ENCODE data around the gene PCDH17. TPM values are rescaled to one million over a fixed set of nuclear protein-coding genes. Genes with fewer than 3 reads are reported as not detected.

Gene PCDH17
- total and polyA plus RNA-seq, 10 donors = 2.7 to 240 (median 178) TPM

- Histone ChIP-seq H3K9me3 (peaks cover 0 to 3% (median 0%) of the 10 kb centered on the region in 8 donors), H3K36me3 (peaks cover 0 to 8% (median 5%) of the 10 kb centered on the region in 6 donors), H3K4me3 (no peak overlapping the region), H3K4me1 (no peaks in the 10 kb centered on the region), H3K27ac (no peak overlapping the region), H3K27me3 (replicated peaks in 1 of 7) (no peaks in the 10 kb centered on the region)
- TF ChIP-seq POLR2AphosphoS5 (IDR thresholded peaks at IDR 0.05) (no peak), POLR2A (IDR thresholded peaks at IDR 0.05) (no peak), CTCF (IDR thresholded peaks at IDR 0.05 in 8 of 11, conservative IDR thresholded peaks at IDR 0.05 in 3 of 11) (no peak)
- intact Hi-C loops (cut with DNase I; ENCODE audit: low total_unique reads) = no loop called here
- DNase-seq = no peak
- WGBS, 5 donors = 75 to 90% (median 82%) methylated on average over 1 of the region's 1 CpG
These were observed 95.4 kb downstream of the PCDH17 start for GRCh38 chr13:57726981-57727380.

- Histone ChIP-seq H3K4me3 (no peak overlapping the region), H3K27me3 (replicated peaks in 1 of 7) (no peaks in the 10 kb centered on the region), H3K9me3 (peaks cover 0 to 4% (median 0%) of the 10 kb centered on the region in 8 donors), H3K36me3 (no peaks in the 10 kb centered on the region), H3K4me1 (no peaks in the 10 kb centered on the region), H3K27ac (no peak overlapping the region)
- 57 to 66% (median 60%) methylated on average over 2 of the region's 2 CpGs for WGBS, 5 donors
- no peak for DNase-seq
- intact Hi-C loops (cut with DNase I; ENCODE audit: low total_unique reads) = no loop called here
- no peak for TF ChIP-seq POLR2AphosphoS5 (IDR thresholded peaks at IDR 0.05)
- no peak for TF ChIP-seq CTCF (IDR thresholded peaks at IDR 0.05 in 8 of 11, conservative IDR thresholded peaks at IDR 0.05 in 3 of 11)
- TF ChIP-seq POLR2A (IDR thresholded peaks at IDR 0.05) = no peak
These were observed 102.8 kb downstream of the PCDH17 start for GRCh38 chr13:57734306-57734705.

- Histone ChIP-seq H3K27me3 (replicated peaks in 1 of 7) (no peaks in the 10 kb centered on the region), H3K4me1 (no peaks in the 10 kb centered on the region), H3K36me3 (no peaks in the 10 kb centered on the region), H3K9me3 (peaks cover 0 to 4% (median 0%) of the 10 kb centered on the region in 8 donors), H3K4me3 (no peak overlapping the region), H3K27ac (no peak overlapping the region)
- WGBS, 5 donors = 76 to 86% (median 79%) methylated on average over 2 of the region's 2 CpGs
- intact Hi-C loops (cut with DNase I; ENCODE audit: low total_unique reads) = no loop called here
- DNase-seq = no peak
- TF ChIP-seq CTCF (IDR thresholded peaks at IDR 0.05 in 8 of 11, conservative IDR thresholded peaks at IDR 0.05 in 3 of 11) (no peak), POLR2A (IDR thresholded peaks at IDR 0.05) (no peak), POLR2AphosphoS5 (IDR thresholded peaks at IDR 0.05) (no peak)
These were observed 107.5 kb downstream of the PCDH17 start for GRCh38 chr13:57739089-57739488.

GRCh38 chr13:57739543-57740190, 108.1 kb downstream of the PCDH17 start:
- no peak for TF ChIP-seq POLR2AphosphoS5 (IDR thresholded peaks at IDR 0.05)
- no peak for TF ChIP-seq CTCF (IDR thresholded peaks at IDR 0.05 in 8 of 11, conservative IDR thresholded peaks at IDR 0.05 in 3 of 11)
- no peak for TF ChIP-seq POLR2A (IDR thresholded peaks at IDR 0.05)
- Histone ChIP-seq H3K27ac (no peak overlapping the region), H3K27me3 (replicated peaks in 1 of 7) (no peaks in the 10 kb centered on the region), H3K9me3 (peaks cover 0 to under 1% (median 0%) of the 10 kb centered on the region in 8 donors), H3K36me3 (no peaks in the 10 kb centered on the region), H3K4me1 (no peaks in the 10 kb centered on the region), H3K4me3 (no peak overlapping the region)
- DNase-seq = no peak
- 57 to 73% (median 67%) methylated on average over 4 of the region's 4 CpGs for WGBS, 5 donors
- intact Hi-C loops (cut with DNase I; ENCODE audit: low total_unique reads) = no loop called here

Measured in spleen (tissue), 11 donors.